HG03039 (cell line): Measurements from ENCODE around the gene BRIP1.
"Not testable (repeated sequence)": the region's sequence is repeated elsewhere in the genome, so short reads cannot be mapped to it uniquely, and the experiment has no call there.

Experiments used
- ATAC-seq: cut with Tn5 transposase; IDR thresholded peaks from one replicate; pipeline ENCODE4 v1.9.1; 2021; ENCODE audit warnings: mild to moderate bottlenecking, moderate library complexity; ENCODE audit not compliant: unreplicated experiment

Gene BRIP1

DNA sequence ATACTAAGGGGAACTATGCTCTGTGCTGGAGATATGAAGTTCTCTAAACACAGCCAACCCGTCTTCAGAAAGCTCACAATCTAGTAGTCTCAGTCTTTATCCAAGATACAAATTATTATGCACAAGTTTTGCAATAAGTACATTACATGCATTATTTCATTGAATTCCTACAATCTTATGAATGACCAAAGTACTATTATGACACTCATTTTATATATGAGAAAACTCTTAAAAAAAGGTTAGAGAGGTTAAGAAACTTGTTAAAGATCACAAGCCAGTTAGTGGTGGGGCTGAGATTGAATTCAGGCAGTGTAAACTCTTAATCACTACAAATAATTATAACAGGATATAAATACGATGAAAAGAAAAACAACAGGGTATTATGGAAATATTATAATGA lies 4.7 kb upstream of the BRIP1 start:
- no peak for ATAC-seq

DNA sequence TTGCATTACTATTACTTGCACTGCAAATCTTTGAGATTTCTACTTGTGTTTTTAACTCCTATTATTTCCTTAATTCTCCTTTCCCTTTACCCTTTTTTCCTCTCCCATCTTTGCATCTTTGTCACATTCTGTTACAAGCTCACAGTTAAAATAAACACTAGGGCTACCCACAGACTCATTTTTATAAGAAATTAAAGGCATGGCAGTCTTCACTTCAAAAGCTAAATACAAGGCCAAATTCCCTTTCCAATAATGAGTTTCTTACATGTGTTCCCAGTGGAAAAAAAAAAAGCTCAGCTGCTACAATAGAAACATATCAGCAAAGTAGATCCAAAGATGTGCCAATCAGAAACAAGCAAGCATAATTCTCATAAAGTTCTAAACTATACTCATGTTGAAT lies 3.7 kb upstream of the BRIP1 start:
- no peak for ATAC-seq

DNA sequence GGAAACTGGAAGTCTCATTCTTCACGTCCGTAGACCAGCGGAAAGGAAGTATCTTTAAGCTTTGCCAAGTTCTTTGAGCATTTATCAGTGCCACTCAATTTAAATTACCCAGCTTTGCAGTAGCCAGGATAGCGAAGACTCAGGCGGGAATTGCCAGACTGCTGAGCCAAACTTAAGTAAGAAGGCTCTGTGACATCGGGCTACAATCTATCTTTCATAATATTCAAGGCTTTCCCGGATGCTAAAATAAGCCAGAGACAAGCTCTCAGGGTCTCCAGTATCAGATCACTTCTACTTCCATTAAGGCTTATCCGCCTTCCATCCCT lies 436 bp upstream of the BRIP1 start:
- ATAC-seq: no peak

DNA sequence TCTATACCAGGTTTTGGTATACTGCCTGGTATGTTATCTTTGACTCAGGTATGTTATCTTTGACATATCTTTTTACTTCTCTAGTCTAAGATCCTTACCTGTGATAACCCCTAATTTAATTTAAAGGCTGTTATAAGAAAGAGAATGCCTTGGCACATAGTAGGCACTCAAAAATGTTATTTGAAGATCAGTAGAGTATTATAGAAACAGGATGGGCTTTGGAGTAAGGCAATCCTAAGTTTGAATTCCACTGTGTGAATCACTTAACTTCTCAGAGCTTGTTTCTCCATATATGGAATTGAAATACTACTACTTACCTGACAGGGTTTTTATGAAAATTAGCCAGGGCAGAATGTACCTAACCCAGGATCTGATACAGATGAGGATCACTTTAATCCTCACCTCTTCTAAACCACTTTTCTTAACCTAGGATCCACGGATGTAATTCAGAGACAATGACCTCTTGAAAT lies 1.2 kb downstream of the BRIP1 start:
- no peak for ATAC-seq

DNA sequence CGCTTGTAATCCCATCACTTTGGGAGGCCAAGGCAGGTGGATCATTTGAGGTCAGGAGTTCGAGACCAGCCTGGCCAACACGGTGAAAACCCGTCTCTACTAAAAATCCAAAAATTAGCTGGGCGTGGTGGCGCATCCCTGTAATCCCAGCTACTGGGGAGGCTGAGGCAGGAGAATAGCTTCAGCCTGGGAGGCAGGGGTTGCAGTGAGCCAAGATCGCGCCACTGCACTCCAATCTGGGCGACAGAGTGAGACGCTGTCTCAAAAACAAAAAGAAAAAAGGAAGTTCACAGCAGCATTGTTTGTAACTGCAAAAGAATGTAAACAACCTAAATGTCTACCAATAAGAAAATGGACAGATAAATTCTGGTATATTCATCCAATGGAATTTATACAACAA lies 2.9 kb downstream of the BRIP1 start:
- not testable (repeated sequence) for ATAC-seq

DNA sequence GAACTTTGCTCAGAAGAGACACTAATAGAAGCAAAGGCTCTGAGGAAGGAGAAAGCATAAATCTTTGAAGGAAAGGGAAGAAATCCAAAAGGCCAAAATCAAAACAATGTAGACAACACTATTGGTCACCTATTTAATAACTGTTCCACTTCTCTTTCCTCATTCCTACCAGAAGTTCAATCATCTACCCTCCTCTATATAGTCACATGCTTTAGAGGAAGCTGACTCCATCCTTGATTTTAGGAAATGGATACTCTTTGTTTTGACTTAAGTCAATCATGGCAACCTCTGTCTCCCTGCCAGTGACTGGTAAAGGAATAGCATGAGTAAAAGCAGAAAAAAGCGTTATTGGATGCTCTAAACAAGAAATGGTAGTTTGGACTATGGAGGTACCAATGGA lies 7.3 kb downstream of the BRIP1 start:
- ATAC-seq: no peak

DNA sequence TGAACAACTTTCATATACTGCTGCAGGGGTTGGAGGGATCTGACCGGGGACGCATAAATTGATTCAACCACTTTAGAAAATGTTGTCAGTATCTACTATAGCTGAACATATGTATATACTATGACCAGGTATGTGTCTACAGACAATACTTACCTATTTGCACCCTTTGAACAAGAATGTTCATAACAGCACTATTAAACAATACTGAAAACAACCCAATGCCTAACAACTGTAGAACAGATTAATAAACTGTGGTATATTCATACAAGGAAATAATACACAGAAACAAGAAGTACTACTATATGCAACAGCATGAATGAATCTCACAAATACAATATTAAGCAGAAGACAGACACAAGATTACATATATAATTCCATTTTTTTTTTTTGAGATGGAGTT lies 10.5 kb downstream of the BRIP1 start:
- ATAC-seq: no peak

DNA sequence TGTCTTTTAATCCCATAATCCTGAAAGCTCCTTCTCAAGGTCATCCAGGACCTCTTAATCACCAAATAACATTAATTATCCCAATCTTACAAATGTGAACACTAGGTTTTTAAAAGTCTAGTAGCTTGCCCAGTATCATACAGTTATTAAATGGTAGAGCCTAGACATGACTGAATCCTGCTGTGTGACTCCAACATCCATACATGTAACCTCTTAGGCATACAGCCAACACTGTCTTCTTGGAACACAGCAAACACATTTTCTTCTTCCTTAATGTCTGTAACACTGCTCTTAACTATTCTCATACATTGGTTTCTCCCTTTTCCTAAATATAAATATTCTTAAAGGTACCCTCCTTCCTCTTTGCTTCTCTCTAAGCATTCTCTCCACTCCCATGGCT lies 13.7 kb downstream of the BRIP1 start:
- no peak for ATAC-seq

DNA sequence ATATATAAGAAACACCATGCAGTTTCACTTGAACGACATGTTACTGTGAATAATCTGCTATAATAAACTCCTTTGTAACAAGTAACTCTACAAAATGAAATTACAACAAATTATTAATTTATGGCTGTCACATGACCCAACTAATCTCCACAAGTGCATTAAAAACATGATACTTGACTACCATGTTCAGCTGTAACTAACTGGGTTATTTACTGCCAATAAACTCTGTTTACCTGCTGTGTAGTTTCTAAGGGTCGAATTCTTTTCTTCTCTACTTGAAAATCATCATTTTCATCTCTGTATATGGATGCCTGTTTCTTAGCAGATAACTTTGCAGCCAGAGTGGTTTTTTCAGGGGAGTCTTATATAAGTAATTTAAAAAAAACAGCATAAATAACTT lies 14.4 kb downstream of the BRIP1 start:
- ATAC-seq: no peak

DNA sequence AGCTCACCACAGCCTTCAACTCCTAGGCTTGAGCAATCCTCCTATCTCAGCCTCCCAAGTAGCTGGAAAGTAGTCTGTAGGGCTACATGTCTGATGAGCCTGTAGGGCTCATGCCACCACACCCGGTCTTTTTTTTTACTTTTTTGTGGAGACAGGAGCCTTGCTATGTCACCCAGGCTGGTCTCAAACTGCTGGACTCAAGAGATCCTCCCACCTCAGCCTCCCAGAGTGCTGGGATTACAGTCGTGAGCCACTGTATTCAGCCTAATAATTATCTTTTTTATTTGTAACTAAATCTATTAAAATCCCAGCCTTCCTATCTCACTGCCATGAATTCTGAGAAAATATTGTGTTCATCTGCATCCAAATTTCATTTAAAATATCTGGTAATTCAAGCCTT lies 15.1 kb downstream of the BRIP1 start:
- ATAC-seq: no peak

DNA sequence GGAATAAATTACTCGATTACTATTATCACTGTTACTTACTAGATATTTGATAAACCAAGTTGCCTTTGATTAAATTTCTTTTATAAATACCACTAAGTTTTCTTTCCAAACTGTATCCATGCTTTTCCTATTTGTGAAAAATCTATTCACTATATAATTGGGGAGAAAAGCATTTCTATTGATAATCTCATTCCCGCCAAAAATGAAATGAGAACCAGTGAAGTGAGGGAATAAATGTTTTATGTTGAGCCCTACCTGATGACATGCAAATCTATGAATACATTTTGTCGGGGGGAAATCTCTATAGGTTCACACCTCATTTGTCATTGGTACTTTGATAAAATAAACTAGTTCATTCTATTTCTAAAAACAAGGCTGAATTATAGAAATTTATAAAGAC lies 15.7 kb downstream of the BRIP1 start:
- no peak for ATAC-seq

DNA sequence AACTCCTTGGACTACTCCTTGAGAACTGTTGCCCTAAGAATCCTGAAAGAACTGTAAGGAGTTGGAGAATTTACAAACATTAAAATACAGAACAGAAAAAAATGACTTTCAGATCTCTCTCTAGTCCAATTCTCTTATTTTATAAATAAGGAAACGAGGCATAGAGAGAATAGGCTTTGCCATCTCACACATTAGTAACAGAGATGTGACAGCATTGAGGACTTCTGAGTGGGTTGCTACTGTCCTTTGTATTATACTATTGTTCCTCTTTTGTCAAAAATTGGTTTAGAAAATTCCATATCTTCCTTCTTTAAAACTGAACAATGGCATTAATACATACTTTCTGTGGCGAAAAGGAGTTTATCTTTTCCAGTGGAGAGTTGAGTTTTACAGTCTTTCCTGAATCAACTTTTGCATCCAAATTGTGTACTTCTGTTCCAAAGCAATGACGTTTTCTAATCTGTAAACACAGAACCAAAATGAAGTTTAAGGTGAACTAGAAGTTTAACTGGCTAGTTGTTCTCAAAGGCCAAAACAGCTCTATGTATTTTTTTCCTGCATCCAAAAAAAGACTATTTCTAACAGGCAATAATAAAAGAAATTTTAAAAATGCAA lies 16.5 kb downstream of the BRIP1 start:
- ATAC-seq: no peak

DNA sequence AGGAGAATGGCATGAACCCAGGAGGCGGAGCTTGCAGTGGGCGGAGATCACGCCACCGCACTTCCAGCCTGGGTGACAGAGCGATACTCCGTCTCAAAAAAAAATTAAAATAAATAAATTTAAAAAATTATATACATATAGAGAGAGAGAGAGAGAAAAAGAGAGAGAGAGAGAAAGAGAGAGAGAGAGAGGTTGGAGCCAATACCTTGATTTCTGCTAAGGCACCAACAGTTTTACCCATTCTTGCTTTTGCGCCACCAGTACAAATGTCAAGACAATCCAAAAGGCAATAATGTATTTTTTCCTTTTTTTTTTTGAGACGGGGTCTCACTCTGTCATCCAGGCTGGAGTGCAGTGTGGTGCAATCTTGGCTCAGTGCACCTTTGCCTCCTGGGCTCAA lies 17.2 kb downstream of the BRIP1 start:
- ATAC-seq: no peak

DNA sequence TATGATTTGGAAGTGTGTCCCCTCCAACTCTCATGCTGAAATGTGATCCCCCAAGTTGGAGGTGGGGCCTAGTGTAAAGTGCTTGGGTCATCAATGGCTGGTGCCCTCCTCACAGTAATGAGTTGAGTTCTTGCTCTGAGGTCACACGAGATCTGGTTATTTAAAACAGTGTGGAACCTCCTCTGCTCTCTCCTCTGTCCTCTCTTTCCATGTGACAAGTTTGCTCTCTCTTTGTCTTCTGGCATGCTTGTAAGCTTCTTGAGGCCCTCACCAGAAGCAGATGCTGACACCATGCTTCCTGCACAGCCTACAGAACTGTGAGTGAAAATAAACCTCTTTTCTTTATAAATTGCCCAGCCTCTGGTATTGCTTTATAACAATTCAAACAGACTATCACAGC lies 19.9 kb downstream of the BRIP1 start:
- ATAC-seq: no peak

DNA sequence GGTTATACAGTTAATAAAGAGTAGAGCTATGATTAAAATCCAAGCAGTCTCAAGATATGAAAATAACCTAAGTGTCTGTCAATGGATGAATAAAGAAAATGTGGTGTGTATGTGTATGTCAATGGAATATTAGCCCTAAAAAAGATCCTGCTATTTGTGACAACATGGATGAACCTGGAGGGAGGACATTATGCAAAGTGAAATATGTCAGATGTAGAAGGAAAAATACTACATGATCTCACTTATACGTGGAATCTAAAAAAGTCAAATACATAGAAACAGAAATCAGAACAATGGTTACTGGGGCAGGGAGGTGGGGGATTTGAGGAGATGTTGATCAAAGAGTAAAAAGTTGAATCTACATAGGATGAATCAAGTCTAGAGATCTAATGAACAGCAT lies 20.4 kb downstream of the BRIP1 start:
- ATAC-seq: no peak

DNA sequence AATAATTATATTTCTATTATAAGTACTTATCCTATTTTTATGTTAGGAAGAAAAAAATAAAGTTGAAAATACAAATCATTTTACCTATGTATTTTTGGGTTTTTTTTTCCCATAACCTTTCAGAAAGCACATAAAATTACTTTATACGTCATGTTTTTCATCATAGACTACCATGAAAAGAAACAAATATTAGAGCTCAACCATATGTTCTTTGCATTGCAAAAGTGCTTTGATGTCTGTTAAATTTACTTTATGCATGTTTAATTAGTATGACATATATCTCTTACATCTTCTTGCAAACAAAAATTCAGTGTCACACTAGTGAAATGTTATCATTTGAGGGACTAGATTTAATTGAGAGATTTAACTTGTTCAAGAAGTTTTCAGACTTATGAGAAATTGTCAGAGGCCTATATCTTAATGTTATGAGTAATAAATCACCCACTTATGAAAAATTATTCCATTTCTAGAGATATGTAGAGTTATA lies 24.0 kb downstream of the BRIP1 start:
- ATAC-seq: no peak

DNA sequence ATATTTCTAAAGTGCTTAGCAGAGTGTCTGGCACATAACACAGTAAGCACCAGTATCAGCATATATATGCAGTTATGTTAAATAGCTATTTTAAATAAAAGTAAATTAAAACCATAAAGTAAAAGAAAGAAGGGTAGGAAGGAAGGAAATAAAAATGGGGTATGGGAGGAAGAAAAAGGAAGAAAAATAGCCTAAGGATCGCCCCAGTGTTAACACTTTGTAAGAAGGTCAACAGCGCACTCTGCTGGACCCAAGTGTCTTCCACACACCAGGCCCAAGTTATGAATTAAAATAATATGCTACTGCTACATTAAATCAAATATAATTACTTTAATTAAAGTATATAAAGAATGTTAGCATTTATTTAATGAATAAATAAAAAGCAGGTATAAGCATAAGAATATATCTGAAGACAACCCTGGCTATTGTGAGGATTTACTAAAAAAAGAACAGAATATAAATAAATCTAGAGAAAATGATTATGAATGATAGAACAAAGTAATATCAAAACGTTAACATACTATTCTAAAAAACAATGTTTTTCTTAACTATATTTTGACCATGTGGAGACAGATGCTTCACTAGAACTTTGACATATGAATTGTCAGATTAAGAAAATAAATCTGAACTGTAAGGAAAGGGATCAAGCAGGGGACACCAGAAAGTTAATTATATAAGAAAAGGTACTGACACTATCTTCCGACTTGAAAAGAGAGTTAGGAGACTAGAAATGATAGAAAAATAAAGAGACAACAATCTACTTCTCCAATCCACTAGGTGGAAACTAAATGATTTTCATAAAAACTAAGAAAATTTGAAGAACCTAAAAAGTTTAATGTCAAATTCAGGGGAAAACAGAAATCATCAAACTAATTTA lies 25.9 kb downstream of the BRIP1 start:
- ATAC-seq: no peak

DNA sequence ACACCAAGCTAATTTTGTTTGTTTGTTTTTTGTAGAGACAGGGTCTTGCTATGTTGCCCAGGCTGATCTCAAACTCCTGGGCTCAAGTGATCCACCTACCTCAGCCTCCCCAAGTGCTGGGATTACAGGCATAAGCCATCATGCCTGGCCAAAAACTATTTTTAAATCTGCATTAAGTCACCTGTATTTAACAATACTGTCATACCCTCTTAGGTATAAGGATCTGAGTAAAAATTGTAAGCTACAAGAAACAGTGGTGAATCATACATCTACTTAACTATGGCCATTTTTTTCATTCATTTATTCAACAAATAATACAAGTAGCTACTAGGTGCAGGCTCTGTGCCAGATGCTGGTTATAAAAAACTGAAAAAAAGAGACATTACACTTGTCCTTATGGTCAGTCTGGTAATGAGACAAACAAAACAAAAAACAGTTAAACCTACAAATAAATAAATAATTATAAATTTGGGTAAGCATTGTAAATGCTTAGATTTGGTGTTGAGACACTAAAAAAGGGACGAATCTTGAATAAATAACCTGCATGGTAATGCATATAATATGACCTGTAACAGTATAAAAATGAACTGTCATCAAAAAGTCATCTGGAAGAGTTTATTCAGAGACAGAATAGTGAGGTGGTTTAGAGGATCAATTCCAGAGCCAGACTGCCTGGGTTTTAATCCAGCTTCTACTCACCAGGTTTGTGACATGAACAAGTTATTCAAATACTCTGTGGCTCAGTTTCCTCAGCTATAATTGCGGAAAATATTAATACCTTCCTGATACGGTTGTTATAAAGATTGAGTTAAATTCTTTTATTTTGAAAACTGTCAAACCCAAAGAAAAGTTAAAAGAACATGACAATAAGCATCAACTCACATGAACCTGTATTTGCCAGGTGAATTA lies 26.8 kb downstream of the BRIP1 start:
- no peak for ATAC-seq

DNA sequence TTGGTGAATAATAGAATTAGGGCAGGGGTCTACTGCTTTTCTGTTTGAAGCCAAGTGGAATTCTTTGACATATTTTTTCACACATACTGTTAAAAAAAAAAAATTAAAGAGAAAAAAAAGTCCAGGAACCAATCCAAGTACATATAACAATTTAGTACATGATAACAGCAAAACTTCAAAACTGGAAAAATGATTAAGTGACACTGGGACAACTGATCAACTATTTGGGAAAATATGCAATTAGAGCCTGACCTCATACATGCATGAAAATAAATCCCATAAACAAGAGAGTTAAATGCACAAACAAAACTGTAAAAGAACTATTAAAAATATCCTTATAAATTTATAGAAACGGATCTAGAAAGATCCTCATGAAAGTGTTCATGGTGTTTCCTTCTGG lies 27.7 kb downstream of the BRIP1 start:
- no peak for ATAC-seq

DNA sequence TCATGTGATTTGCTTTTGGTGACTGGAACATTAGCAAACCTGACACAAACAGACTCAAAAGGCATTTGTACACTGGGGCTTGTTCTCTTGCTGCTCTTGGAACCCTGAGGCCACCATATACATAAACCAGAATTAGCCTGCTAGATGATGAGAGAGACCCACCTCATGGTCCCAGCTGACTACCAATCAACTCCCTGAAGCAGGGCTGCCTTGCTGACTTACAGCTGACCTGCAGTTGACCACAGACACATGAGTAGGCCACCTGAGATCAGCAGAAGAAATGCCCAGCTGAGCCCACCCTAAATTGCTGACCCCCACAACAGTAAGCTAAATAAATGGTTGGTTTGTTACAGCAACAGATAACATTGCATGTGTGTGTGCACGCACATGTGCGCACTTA lies 28.7 kb downstream of the BRIP1 start:
- no peak for ATAC-seq

DNA sequence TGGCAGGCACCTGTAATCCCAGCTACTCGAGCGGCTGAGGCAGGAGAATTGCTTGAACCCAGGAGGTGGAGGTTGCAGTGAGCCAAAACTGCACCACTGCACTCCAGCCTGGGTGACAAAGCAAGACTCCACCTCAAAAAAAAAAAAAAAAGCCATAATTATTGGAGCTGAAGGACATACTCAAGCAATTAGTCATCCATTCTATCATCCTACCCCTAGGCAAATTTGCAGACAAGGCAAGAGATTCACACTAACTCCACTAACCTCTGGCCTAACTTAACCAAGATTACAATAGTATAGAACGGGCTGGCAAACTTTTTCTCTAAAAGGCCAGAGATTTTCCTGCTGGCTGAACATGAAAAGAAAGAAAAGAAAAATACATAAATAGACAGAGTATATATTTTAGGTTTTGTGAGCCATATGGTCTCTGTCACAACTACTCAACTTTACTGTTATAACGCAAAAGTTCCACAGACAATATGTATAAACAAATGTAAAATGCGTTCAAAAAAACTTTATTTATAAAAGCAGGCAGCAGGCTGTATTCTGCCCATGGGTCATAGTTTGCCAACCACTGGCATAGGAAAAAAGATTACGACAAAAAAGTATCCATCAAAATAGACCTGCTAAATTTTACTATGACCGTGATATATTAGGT lies 29.7 kb downstream of the BRIP1 start:
- no peak for ATAC-seq
